A549 treated with Mapracorat at 1 μM for 4 hours (cell line): ENCODE measurements around the gene TBC1D3G. TPM values are rescaled to one million over a fixed set of nuclear protein-coding genes. Genes with fewer than 3 reads are reported as not detected.

ENCODE experiments used
- total RNA-seq: library from RNA; stranded (reverse); fragments of 200-300 nt; extraction: Qiagen RNA extraction; gene quantifications from 5 replicates; pipeline ENCODE4 v1.2.3, GENCODE V29; 2022

The TBC1D3G gene
- 0.12 TPM in 1 of 5 replicates, not detected in the others for total RNA-seq

DNA sequence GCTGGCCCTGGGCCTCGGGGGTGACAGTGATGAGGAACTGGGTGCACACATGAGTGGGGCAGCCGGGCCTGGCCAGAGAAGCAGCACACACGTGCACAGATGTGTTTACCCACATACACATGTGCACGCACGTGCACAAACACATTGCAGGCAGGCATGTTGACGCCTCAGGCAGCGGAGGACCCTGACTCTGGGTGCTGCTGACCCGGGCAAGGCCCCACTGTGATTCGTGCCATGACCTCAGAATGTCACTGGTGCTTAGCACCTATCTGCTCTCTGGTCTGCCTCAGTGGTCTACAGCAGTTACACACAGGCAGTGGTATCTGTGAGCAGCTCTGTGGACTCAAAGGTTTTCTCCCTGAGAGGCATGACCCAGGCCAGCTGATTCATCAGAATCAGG, at the start of gene TBC1D3G:
TBC1D3G (plus strand) TSS at position 301 of the 400 bp plus-strand sequence. CDS start 1,528 bp downstream, outside the sequence.

Other genes starting within 250 kb of the TBC1D3G start
- not detected in 5 replicates for gene CCL3, start 233.7 kb upstream of the TBC1D3G start, total RNA-seq
- not detected in 5 replicates for gene CCL4, start 220.1 kb upstream of the TBC1D3G start, total RNA-seq
- gene TBC1D3B, start 147.2 kb upstream of the TBC1D3G start, total RNA-seq: 2.1 to 3.7 TPM (median 2.6 TPM) in 5 replicates
- not detected in 5 replicates for gene CCL3L1, start 127.1 kb upstream of the TBC1D3G start, total RNA-seq
- not detected in 5 replicates for gene CCL4L2, start 112.8 kb upstream of the TBC1D3G start, total RNA-seq
- 0.23 to 0.35 TPM (median 0.27 TPM) in 3 of 5 replicates, not detected in the others for gene TBC1D3I, start 59.3 kb upstream of the TBC1D3G start, total RNA-seq
- not detected in 5 replicates for gene TBC1D3H, start 64.6 kb downstream of the TBC1D3G start, total RNA-seq
- gene ZNHIT3, start 162.8 kb downstream of the TBC1D3G start, total RNA-seq: 78.6 to 91.5 TPM (median 84.4 TPM) in 5 replicates
- gene MYO19, start 211.0 kb downstream of the TBC1D3G start, total RNA-seq: 52.5 to 64.3 TPM (median 58.7 TPM) in 5 replicates
- 23.0 to 26.2 TPM (median 23.2 TPM) in 5 replicates for gene PIGW, start 211.1 kb downstream of the TBC1D3G start, total RNA-seq
- 59.6 to 69.1 TPM (median 66.3 TPM) in 5 replicates for gene GGNBP2, start 221.0 kb downstream of the TBC1D3G start, total RNA-seq